Progenitor cell of endocrine pancreas (in vitro differentiated cells): ENCODE data around the gene CCDC117. TPM values are rescaled to one million over a fixed set of nuclear protein-coding genes. Genes with fewer than 3 reads are reported as not detected.
A peak's percentile ranks its signal among the peaks of the same experiment; 100 is the strongest.

Experiments used
- DNase-seq: peaks from one replicate; pipeline ENCODE4 v3.0.0; 2021; ENCODE audit warnings: low spot score; ENCODE audit not compliant: unreplicated experiment
- H3K27ac Mint-ChIP-seq: 2 replicates; pipeline ENCODE4 v1.8.0; 2021; ENCODE audit warnings: mild to moderate bottlenecking, moderate library complexity, mixed read lengths
- H3K27me3 Mint-ChIP-seq: 2 replicates; pipeline ENCODE4 v1.8.0; 2021; ENCODE audit warnings: mixed read lengths
- H3K36me3 Mint-ChIP-seq: 2 replicates; pipeline ENCODE4 v1.8.0; 2022; ENCODE audit warnings: mixed read lengths; ENCODE audit not compliant: insufficient read depth
- H3K4me1 Mint-ChIP-seq: 2 replicates; pipeline ENCODE4 v1.8.0; 2021; ENCODE audit warnings: low read depth, mixed read lengths
- H3K4me3 Mint-ChIP-seq: 2 replicates; pipeline ENCODE4 v1.8.0; 2021; ENCODE audit warnings: low read depth, mild to moderate bottlenecking, moderate library complexity, mixed read lengths
- H3K9me3 Mint-ChIP-seq: 2 replicates; pipeline ENCODE4 v1.8.0; 2021; ENCODE audit warnings: low read depth, mixed read lengths
- CTCF ChIP-seq: fragments of 200-600 bp; sonication (generic); IDR thresholded peaks from one replicate; pipeline ENCODE4 v1.5.0; 2021; ENCODE audit warnings: antibody characterized with exemption, mild to moderate bottlenecking; ENCODE audit not compliant: unreplicated experiment
- total RNA-seq: library from RNA; stranded (reverse); gene quantifications from 2 replicates; pipeline ENCODE4 v1.2.1, GENCODE V29; 2021

The CCDC117 gene
- total RNA-seq, 1 donor from 2014 or later: 39.9 TPM

- no peak overlapping the region for H3K4me3 Mint-ChIP-seq
- peak overlapping the region; percentile 84 for H3K27ac Mint-ChIP-seq
Measured at GRCh38 chr22:28812516-28812915, 40.0 kb downstream of the CCDC117 start.

GRCh38 chr22:28813772-28814518, 41.5 kb downstream of the CCDC117 start:
- no peaks in the 10 kb centered on the region for H3K27me3 Mint-ChIP-seq
- peaks cover 55% of the 10 kb centered on the region for H3K4me1 Mint-ChIP-seq
- no peaks in the 10 kb centered on the region for H3K36me3 Mint-ChIP-seq
- no peak for DNase-seq
- peak overlapping the region; percentile 93 for H3K27ac Mint-ChIP-seq
- no peaks in the 10 kb centered on the region for H3K9me3 Mint-ChIP-seq
- no peak overlapping the region for H3K4me3 Mint-ChIP-seq
- TF ChIP-seq CTCF: no peak

More at GRCh38 chr22:28812516-28812915, 40.0 kb downstream of the CCDC117 start:
- Mint-ChIP-seq H3K4me1 (peaks cover 50% of the 10 kb centered on the region), H3K9me3 (no peaks in the 10 kb centered on the region), H3K36me3 (no peaks in the 10 kb centered on the region), H3K27me3 (no peaks in the 10 kb centered on the region)
- TF ChIP-seq CTCF: no peak
- no peak for DNase-seq

DNA sequence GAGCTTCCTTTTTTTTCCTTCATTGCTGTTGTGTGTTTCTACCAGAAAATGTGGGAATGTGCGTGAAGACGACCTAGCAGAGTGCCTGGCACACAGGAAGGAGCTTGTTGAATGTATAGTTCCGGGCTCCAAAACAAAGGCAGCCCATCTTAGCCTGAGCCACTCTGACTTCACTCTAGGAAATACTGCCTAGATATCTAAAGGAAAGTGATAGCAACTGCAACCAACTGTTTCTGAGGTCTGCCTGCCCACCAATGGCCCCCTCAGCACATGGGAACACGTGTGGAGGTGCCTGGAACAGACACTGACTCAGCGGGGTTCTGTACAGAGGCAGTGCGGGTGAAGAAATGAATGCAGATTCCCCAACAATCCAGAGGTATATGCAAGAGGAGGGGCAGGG, 42.6 kb downstream of the CCDC117 start:
- Mint-ChIP-seq H3K36me3 (no peaks in the 10 kb centered on the region), H3K27ac (peak overlapping the region; percentile 58), H3K9me3 (no peaks in the 10 kb centered on the region), H3K27me3 (no peaks in the 10 kb centered on the region), H3K4me1 (peaks cover 61% of the 10 kb centered on the region), H3K4me3 (no peak overlapping the region)
- TF ChIP-seq CTCF: no peak
- no peak for DNase-seq

DNA sequence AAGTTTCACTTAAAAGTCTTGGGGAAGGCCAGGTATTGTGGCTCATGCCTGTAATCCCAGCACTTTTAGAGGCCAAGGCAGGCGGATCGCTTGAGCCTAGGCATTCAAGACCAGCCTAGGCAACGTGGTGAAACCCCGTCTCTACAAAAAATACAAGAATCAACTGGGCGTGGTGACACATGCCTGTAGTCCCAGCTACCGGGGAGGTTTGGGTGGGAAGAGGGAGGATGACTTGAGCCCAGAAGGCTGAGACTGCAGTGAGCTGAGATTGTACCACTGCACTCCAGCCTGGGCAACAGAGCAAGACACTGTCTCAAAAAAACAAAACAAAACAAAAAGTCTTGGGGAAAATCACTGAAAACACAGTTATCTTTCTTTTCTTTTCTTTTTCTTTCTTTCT, 43.2 kb downstream of the CCDC117 start:
- Mint-ChIP-seq H3K9me3 (no peaks in the 10 kb centered on the region), H3K4me1 (peaks cover 61% of the 10 kb centered on the region), H3K36me3 (no peaks in the 10 kb centered on the region), H3K27me3 (no peaks in the 10 kb centered on the region), H3K27ac (peak overlapping the region; percentile 58), H3K4me3 (no peak overlapping the region)
- TF ChIP-seq CTCF: no peak
- no peak for DNase-seq

DNA sequence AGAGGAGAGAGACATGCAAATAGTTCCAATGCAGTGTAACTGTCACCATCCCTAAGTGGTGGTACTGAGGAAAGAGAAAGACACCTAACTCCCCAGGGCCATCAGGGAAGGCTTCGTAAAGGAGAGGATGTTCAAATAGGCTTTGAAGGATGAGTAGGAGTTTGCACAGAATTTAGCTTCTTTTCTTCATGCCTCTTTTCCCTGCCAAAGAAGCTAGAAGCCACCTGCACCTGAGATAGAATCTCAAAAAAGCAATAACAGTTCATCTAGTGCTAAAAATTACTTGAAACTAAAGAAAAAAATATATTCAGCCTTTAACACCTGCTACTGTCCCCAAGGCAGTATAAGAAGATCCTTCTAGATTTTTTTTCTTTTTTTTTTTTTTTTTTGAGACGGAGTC, 44.6 kb downstream of the CCDC117 start:
- no peak for DNase-seq
- no peak overlapping the region for H3K27ac Mint-ChIP-seq
- TF ChIP-seq CTCF: no peak
- no peaks in the 10 kb centered on the region for H3K9me3 Mint-ChIP-seq
- peaks cover 68% of the 10 kb centered on the region for H3K4me1 Mint-ChIP-seq
- no peaks in the 10 kb centered on the region for H3K36me3 Mint-ChIP-seq
- no peaks in the 10 kb centered on the region for H3K27me3 Mint-ChIP-seq
- H3K4me3 Mint-ChIP-seq: no peak overlapping the region
